Cortex of kidney (tissue), 1 donor: ENCODE data around the gene AQR.
"Not testable (repeated sequence)": the region's sequence is repeated elsewhere in the genome, so short reads cannot be mapped to it uniquely, and the experiment has no call there.

Experiments used
- DNase-seq: peaks from one replicate; lab custom pipeline; 2025; lab: John Stamatoyannopoulos, UW

Gene AQR

DNA sequence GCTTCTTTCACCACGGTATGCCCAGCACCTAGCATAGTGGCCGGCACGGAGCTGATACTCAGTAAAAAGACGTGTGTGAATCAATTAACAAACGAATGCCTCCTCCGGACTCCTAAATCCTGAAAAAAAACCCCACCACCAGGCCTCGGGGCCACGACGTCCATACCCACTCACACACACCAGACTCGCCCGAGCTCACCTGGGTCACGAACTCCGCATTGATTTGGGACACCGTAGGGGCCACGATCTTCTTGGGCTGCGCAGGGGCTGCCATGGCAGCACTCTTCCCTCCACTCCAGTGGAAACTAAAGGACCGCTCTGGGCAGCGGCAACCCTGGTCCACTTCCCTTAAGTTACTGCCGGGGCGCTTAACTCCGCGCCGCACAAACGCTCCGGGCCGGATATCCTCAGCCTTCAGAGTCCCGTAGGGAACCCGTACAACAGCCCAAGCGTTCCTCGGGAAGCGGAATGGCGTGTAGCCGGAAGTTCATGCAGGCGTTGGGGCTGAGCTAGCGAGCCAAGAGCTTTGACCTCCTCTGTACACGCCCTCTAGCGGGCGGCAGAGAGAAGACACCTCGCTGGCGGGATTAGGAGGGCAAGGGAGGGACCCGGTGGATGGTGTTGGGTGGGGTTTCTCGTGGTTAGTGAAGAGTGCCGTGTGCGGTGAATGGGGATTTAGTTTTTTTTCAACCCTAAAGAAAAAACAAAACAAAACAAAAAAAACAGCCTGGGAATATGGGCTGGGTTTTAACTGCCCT lies at the start of gene AQR:
Gene AQR (minus strand): TSS at position 403 of the 758 bp plus-strand sequence. CDS start 129 bp downstream, at position 274.
- no peak for DNase-seq

DNA sequence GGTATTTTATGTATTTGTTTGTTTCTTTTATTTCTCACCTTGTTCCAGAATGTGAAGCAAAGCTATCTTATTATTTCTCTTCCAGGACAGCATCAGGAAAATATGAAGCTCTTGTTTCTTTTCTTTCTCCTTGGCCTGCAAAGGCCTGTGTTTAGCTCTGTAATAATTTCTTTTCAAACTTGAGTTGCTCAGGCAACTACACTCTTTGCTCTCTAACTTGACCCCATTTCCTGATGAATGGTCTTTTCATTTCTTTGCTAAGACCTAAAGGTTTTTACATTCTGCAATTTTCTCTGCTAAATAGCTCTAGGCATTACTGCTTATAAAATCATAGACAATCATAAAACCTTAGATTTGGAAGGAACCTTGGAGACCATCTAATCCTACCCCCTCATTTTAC lies 44.7 kb upstream of the AQR start:
- no peak for DNase-seq

DNA sequence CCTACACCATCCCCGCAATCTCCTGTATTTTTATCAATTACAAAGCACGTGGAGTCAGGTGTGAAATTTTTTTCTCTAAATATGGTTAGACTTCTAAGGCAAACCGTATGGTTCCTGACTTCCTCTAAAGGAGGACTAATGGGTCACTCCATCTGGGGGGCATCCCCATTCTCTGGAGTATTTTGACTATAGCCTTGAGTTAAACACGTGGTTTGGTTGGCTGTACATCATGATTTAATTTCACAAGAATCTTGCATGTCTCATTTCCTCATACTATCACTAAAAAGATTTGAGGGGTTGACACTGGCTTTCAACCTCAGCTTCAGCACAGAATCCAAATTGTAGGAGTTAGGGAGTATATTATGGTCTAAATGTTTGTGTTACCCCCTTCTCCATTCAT lies 43.8 kb upstream of the AQR start:
- DNase-seq, result no peak

GRCh38 chr15:35007397-35007796 lies 37.9 kb upstream of the AQR start:
- no peak for DNase-seq

GRCh38 chr15:35005933-35006332 lies 36.4 kb upstream of the AQR start:
- DNase-seq, result no peak

- no peak for DNase-seq
These were observed 34.4 kb upstream of the AQR start for GRCh38 chr15:35003928-35004327.

- no peak for DNase-seq
These were observed 31.0 kb upstream of the AQR start for GRCh38 chr15:35000511-35000910.

- DNase-seq, result no peak
These were observed 30.4 kb upstream of the AQR start for GRCh38 chr15:34999906-35000305.

GRCh38 chr15:34994925-34995324 lies 25.4 kb upstream of the AQR start:
- no peak for DNase-seq

- DNase-seq, result no peak
These were observed 24.3 kb upstream of the AQR start for GRCh38 chr15:34993877-34994276.

DNA sequence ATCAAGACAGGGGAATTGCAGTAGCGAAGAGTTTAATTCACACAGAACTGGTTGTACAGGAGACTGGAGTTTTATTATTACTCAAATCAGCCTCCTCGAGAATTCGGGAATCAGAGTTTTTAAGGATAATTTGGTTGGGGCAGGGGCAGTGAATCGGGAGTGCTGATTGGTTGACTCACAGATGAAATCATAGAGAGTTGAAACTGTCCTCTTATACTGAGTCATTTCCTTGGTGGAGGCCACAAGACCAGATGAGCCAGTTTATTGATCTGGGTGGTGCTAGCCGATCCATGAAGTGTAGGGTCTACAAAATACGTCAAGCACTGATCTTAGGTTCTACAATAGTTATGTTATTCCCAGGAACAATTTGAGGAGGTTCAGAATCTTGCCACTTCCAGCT lies 23.9 kb upstream of the AQR start:
- DNase-seq, result no peak

DNA sequence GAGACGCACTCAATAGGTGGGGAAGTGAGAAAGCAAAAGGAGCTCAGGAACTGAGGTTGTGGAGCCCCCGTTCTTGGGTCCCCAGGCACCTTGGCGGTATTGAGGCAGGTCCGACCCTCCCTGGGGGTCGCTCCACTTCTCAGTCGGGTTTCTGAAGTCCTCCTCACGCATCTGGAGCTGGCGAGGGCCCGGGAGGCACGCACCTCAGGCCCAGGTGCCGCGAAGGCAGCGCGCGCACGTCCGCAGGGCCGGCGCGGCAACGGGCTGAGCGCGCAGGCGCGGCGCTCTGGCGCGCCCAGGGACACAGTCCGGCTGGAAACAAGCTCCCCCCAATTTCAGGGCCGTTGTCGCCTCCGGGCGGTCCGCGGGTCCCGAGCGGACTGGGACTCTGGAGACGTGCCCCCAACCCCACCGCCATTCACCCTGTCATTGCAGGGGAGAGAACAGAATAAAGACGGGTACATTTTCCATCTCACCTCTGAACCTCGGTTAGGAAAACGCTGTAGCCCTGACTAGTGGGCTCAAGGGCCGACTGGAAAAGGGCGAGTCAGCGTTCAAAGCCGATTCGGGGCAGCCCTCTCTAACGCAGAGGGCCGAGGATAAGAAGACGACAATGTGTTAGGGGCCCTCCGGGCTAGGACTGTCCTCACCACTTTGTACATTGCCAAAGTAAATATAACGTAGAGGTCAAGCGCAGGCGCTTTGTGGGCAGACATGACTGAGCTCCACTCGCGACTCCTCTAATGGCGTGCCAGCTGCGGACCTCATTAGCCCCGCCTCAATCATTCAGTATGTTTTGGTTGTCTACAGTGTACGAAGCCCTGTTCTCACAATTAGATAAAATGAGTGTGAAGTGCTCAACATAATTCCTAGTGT lies 18.7 kb upstream of the AQR start, which contains the start of gene ZNF770:
Gene ZNF770 (minus strand): TSS at position 261 of the 876 bp plus-strand sequence. CDS start 4,853 bp downstream, outside the sequence.
- DNase-seq, result peak; percentile 68

- no peak for DNase-seq
These were observed 18.1 kb upstream of the AQR start for GRCh38 chr15:34987609-34988026.

DNA sequence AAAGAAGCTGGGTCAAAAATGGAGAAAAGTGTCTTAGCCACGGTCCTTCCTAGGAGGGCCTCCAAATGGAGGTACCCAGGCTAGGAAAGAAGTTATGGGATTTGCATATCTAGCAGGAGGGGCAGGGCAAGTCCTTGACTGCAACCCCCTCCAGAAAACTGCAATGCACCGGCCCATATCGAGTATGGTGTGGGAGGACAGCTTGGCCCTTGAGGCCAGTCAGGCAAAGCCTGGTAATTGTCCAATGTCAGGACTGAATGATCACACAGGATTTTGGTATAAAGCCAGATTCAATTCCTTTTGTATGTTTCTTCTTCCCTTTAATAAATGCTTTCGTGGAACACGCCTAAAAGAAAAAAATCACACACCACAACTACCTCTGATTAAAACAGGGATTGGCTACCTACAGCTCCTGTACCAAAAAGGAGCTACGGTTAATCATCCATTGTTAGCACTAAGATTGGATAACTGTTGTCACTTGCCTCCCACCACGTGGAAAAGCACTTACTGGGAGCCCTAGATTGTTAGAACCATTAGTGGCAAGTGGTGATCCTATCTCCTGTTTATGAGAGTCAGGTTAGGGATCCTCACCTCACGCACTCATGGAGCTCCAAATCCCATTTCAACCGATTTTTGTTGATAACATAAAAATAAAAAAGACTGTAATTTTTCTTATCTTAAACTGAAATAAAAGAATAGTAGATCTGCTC lies 17.4 kb upstream of the AQR start:
- no peak for DNase-seq

DNA sequence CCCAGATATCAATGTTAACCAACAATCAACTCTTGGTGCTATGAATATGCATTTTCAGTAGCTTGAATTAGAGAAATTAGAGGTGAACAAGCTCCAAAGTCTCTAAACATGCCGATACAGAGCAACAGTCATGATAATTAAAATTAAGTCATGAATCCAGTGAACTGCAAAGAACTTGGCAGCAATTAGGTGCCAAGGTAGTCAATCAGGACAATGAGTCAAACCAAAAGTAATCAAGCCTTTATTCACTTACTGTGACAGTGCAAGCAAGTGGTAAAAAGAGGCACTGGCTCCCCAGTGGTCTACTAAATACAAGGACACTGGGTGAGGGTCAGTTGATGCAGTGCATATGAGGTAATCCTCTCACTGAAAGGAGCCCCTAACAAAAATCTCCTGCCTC lies 16.8 kb upstream of the AQR start:
- no peak for DNase-seq

DNA sequence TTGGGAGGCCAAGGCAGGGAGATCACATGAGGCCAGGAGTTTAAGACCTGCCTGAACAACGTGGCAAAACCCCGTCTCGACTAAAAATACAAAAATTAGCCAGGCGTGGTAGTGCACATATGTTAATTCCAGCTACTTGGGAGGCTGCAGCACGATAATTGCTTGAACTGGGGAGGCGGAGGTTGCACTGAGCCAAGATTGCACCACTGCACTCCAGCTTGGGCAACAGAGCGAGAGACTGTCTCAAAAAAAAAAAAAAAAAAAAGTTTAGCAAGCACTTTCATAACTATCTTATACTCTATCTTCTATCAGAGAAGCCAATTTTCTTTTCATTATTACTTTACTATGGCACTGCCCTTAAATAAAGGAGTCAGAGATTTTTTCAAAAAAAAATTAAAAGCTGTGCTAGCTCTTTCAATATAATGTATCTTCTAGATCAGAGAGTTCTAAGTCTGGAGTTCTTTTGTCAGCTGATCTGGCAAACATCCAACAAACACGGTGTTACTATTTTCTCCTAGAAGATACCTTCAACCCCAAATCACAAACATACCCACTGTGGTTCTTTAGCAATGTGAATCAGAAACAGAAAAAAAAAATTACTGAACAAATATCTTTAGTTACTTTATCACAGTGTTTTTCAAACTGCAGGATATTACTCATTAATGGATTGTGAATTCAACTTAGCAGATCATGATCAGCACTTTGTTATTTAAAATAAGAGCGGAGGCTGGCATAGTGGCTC lies 15.5 kb upstream of the AQR start:
- no peak for DNase-seq

- no peak for DNase-seq
These were observed 7.2 kb upstream of the AQR start for GRCh38 chr15:34976743-34977142.

DNA sequence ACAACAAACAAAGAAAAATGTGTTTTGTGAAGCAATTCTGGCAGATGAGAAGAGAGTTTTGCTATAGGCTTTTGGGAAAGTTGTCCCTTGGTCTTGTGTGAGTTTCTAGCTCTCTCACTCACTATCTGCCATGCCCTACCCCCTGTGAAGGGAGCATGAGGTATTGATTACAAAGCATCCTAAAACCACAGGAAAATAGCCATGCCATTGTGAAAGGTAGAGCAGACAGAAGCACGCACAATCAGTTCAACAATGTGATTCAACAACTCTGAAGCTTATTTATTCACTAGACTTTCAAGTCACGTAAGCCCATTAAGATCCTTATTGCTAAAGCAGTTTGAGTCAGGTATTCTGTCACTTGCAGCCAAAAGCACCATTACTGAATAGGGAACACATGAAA lies 6.5 kb upstream of the AQR start:
- DNase-seq, result no peak

- no peak for DNase-seq
These were observed 4.0 kb upstream of the AQR start for GRCh38 chr15:34973512-34973911.

DNA sequence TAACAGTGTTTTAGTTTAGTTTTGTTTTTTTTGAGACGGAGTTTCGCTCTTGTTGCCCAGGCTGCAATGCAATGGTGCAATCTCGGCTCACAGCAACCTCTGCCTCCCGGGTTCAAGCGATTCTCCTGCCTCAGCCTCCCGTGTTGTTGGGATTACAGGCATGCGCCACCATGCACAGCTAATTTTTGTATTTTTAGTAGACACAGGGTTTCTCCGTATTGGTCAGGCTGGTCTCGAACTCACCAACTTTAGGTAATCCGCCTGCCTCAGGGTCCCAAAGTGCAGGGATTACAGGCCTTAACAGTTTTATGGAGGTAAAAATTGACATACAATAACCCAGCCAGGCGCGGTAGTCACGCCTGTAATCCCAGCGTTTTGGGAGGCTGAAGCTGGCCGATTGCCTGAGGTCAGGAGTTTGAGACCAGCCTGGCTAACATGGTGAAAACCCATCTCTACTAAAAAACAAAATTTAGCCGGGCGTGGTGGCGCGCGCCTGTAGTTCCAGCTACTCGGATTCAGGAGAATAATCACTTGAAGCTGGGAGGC lies 629 bp upstream of the AQR start:
- DNase-seq, result not testable (repeated sequence)

- no peak for DNase-seq
These were observed 5.3 kb downstream of the AQR start for GRCh38 chr15:34964277-34964676.
